GM12864 (cell line): ENCODE data around the gene SOD1.

Experiments used
- DNase-seq: peaks from one replicate; pipeline ENCODE4 v3.0.0-alpha.2; 2011; ENCODE audit warnings: low read depth
- H3K4me3 ChIP-seq: 2 replicates; pipeline ENCODE4 v1.5.1; 2011; ENCODE audit warnings: mild to moderate bottlenecking, low read depth, low read length, control low read depth
- CTCF ChIP-seq: IDR thresholded peaks from 2 replicates; pipeline ENCODE4 v1.5.1; 2011; ENCODE audit warnings: low read depth, mild to moderate bottlenecking, moderate library complexity, low read length, control low read depth, inconsistent platforms; ENCODE audit errors: missing control alignments

The SOD1 gene

GRCh38 chr21:31666445-31667010 lies 7.0 kb downstream of the SOD1 start:
- no peak overlapping the region for H3K4me3 ChIP-seq
- no peak for DNase-seq
- no peak for TF ChIP-seq CTCF

GRCh38 chr21:31667132-31667531 lies 7.6 kb downstream of the SOD1 start:
- H3K4me3 ChIP-seq, result no peak overlapping the region
- DNase-seq, result no peak
- no peak for TF ChIP-seq CTCF

GRCh38 chr21:31667639-31668038 lies 8.1 kb downstream of the SOD1 start:
- no peak for TF ChIP-seq CTCF
- H3K4me3 ChIP-seq, result no peak overlapping the region
- DNase-seq, result no peak

GRCh38 chr21:31668651-31669491 lies 9.4 kb downstream of the SOD1 start:
- no peak overlapping the region for H3K4me3 ChIP-seq
- TF ChIP-seq CTCF, result no peak
- no peak for DNase-seq

- DNase-seq, result no peak
- H3K4me3 ChIP-seq, result no peak overlapping the region
- no peak for TF ChIP-seq CTCF
These were observed 10.6 kb downstream of the SOD1 start for GRCh38 chr21:31670070-31670469.

GRCh38 chr21:31671146-31671716 lies 11.7 kb downstream of the SOD1 start:
- DNase-seq, result no peak
- TF ChIP-seq CTCF, result no peak
- H3K4me3 ChIP-seq, result no peak overlapping the region
